ENCODE data around the gene CEP76. TPM values are rescaled to one million over a fixed set of nuclear protein-coding genes. Genes with fewer than 3 reads are reported as not detected.

CEP76 gene
- total and polyA plus RNA-seq, 2 donors (not counting 1 experiment from before 2014, with no cell fraction given): 5.3 to 10.0 TPM

DNA sequence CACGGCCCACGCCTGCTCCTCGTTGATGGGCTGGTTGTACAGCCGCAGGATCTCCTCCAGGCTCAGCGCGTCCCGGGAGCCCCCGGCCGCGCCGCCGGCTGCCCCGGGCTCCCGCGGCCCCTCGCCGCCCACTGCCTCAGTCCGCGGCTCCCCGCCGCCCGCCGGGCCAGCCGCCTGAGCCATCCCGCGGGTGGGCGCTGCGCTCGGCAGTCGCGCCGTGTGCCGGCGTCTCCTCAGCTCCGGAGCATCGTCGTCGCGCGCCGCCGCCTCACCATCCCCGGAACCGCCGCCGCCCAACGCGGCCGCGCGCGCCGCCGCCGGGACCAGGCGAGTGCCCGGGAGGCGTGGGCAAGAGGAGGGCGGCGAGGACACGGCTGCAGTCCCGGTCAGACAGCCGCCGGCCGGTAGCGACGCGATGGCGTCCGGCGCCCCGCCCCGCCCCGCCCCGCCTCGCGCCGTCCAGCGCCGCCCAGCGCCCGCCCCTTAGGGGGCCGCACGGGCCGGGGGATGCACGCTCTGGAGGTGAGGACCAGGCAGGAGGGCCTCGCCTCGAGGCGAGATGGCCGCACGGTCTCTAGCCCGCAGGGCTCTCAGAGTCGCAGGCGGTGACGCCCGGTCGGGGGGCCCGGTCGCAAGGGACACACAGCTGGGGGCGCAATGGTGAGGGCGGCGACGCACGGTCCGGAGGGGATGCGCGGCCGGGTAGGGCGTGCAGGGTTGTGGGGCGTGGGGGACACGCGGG is 44.7 kb downstream of the CEP76 start, which contains the start of gene SPIRE1:
TSS of gene SPIRE1 (minus strand) at position 424 of the 742 bp plus-strand sequence. CDS start at position 183, 241 bp downstream.
- Mint-ChIP-seq H3K9me3 (ENCODE audit: insufficient read depth) (no peaks in the 10 kb centered on the region), H3K4me1 (peaks cover 11% of the 10 kb centered on the region), H3K4me3 (peak within 1 kb of the TSS; percentile 94), H3K27me3 (peaks cover 26% of the 10 kb centered on the region), H3K27ac (no peak within 1 kb of the TSS)
- TF ChIP-seq, protein P1, sequence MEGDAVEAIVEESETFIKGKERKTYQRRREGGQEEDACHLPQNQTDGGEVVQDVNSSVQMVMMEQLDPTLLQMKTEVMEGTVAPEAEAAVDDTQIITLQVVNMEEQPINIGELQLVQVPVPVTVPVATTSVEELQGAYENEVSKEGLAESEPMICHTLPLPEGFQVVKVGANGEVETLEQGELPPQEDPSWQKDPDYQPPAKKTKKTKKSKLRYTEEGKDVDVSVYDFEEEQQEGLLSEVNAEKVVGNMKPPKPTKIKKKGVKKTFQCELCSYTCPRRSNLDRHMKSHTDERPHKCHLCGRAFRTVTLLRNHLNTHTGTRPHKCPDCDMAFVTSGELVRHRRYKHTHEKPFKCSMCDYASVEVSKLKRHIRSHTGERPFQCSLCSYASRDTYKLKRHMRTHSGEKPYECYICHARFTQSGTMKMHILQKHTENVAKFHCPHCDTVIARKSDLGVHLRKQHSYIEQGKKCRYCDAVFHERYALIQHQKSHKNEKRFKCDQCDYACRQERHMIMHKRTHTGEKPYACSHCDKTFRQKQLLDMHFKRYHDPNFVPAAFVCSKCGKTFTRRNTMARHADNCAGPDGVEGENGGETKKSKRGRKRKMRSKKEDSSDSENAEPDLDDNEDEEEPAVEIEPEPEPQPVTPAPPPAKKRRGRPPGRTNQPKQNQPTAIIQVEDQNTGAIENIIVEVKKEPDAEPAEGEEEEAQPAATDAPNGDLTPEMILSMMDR (IDR thresholded peaks at IDR 0.05): no peak
- TF ChIP-seq EZH2 (IDR thresholded peaks at IDR 0.05; ENCODE audit: borderline replicate concordance, insufficient read depth, low read depth, low read length, poor library complexity, severe bottlenecking): no peak
- no peaks in the 10 kb centered on the region for H4K20me1 ChIP-seq (ENCODE audit: control insufficient read depth, insufficient read depth, low read length, poor library complexity, severe bottlenecking)
- H3K27me3 ChIP-seq (replicated peaks in 1 of 4; ENCODE audit: control extremely low read depth in 1 of 4, control insufficient read depth in 3 of 4, insufficient read depth in 4 of 4, low read length in 3 of 4): peaks cover 0 to 34% (median 5%) of the 10 kb centered on the region in 4 experiments
- H3K9me3 ChIP-seq (ENCODE audit: control extremely low read depth in 1 of 3, control insufficient read depth in 2 of 3, insufficient read depth in 1 of 3, low read length in 2 of 3): peaks cover 0 to 1% (median 0%) of the 10 kb centered on the region in 3 donors
- peak within 1 kb of the TSS in 4 of 5 experiments; percentile 32 to 67 (median 58) for H3K4me3 ChIP-seq (ENCODE audit: control extremely low read depth in 1 of 5, extremely low read depth in 1 of 5, insufficient read depth in 1 of 5, low read depth in 2 of 5, low read length in 4 of 5)
- WGBS (ENCODE audit: insufficient coverage): under 1% methylated on average over 109 of the region's 112 CpGs
- no peak within 1 kb of the TSS for H3K27ac ChIP-seq (ENCODE audit: low read length in 2 of 2)
- intact Hi-C loops (cut with micrococcal nuclease): loop anchor here (1.0 to 5.0 kb wide), 3 partner anchors 45 to 721 kb away; partner anchors contain the start of genes CEP76, PRELID3A and PSMG2
- H3K4me1 ChIP-seq (ENCODE audit: control insufficient read depth in 2 of 2, insufficient read depth in 2 of 2, low read length in 2 of 2): peaks cover 9 to 11% of the 10 kb centered on the region in 2 donors
- ChIA-PET CTCF (interaction anchor here (0.7 to 7.1 kb wide), 4 partner anchors 23 to 330 kb away, joined by 3 to 111 read pairs (median 3); partner anchors contain the start of gene PRELID3A), POLR2A (no interaction called here)
- H3K79me2 ChIP-seq (ENCODE audit: control insufficient read depth, insufficient read depth, low read length): no peaks in the 10 kb centered on the region
- H3K4me2 ChIP-seq (replicated peaks; ENCODE audit: low read depth, low read length, poor library complexity, severe bottlenecking): peak within 1 kb of the TSS; percentile 96
- ATAC-seq (ENCODE audit: low read depth) (peak; percentile 77), DNase-seq (peak; percentile 71)
- peak within 1 kb of the TSS; percentile 65 for H3K9ac ChIP-seq (ENCODE audit: low read length)
- no peaks in the 10 kb centered on the region for H3K36me3 ChIP-seq (replicated peaks in 1 of 2; ENCODE audit: control extremely low read depth in 1 of 2, control insufficient read depth in 1 of 2, extremely low read depth in 1 of 2, insufficient read depth in 2 of 2, low read length in 1 of 2)
- peak within 1 kb of the TSS; percentile 84 for H2AFZ ChIP-seq (ENCODE audit: insufficient read depth, low read depth, low read length, poor library complexity, severe bottlenecking)

Data from B cell (primary cell).